ENCODE measurements around the gene ZBTB20. TPM values are rescaled to one million over a fixed set of nuclear protein-coding genes. Genes with fewer than 3 reads are reported as not detected.
A peak's percentile ranks its signal among the peaks of the same experiment; 100 is the strongest.

The ZBTB20 gene
- polyA plus RNA-seq, 1 of the 3 experiments (the other 2 are of a cell fraction): 0.43 TPM

- TF ChIP-seq TAF1 (IDR thresholded peaks at IDR 0.05; ENCODE audit: borderline replicate concordance, low read depth, low read length): no peak
Observed at GRCh38 chr3:114384558-114384903, 762.6 kb downstream of the ZBTB20 start (continued).

- Histone ChIP-seq H4K20me1 (ENCODE audit: insufficient read depth) (no peaks in the 10 kb centered on the region), H3K36me3 (replicated peaks in 1 of 2; ENCODE audit: control insufficient read depth in 1 of 2, insufficient read depth in 2 of 2, low read length in 1 of 2) (peaks cover 9 to 12% of the 10 kb centered on the region in 2 experiments), H3K27me3 (ENCODE audit: insufficient read depth) (no peaks in the 10 kb centered on the region), H3K9me3 (no peaks in the 10 kb centered on the region), H3K9ac (no peak overlapping the region), H3F3A (replicated peaks; ENCODE audit: insufficient read depth) (peaks cover 5% of the 10 kb centered on the region), H3K79me2 (ENCODE audit: insufficient read depth) (no peaks in the 10 kb centered on the region), H3K9me2 (no peaks in the 10 kb centered on the region), H3K4me3 (ENCODE audit: low read depth in 2 of 2, low read length in 1 of 2) (no peak overlapping the region; a peak in 1 of 4 replicates), H3K4me2 (peak overlapping the region; percentile 48; the same call in 1 of the 2 replicates), H3K27ac (ENCODE audit: low read depth in 2 of 2, low read length in 1 of 2) (peak overlapping the region; percentile 8 to 37; a peak in 1 of 4 replicates), H2AFZ (ENCODE audit: low read depth) (no peak overlapping the region), H3K4me1 (ENCODE audit: control insufficient read depth in 1 of 2, insufficient read depth in 2 of 2, low read depth in 1 of 2, low read length in 1 of 2) (peaks cover 7 to 16% of the 10 kb centered on the region in 2 experiments; a peak in 2 of 4 replicates)
- peak; percentile 61 for DNase-seq
- 63% methylated on average over 12 of the region's 12 CpGs for WGBS (ENCODE audit: low lambda C conversion rate)
- ChIA-PET POLR2A (no interaction called here), CTCF (interaction anchor here (0.6 to 8.1 kb wide), 52 partner anchors 8 to 1434 kb away, joined by 3 to 248 read pairs (median 4); no protein-coding TSS in a partner anchor)
- TF ChIP-seq, protein P1, sequence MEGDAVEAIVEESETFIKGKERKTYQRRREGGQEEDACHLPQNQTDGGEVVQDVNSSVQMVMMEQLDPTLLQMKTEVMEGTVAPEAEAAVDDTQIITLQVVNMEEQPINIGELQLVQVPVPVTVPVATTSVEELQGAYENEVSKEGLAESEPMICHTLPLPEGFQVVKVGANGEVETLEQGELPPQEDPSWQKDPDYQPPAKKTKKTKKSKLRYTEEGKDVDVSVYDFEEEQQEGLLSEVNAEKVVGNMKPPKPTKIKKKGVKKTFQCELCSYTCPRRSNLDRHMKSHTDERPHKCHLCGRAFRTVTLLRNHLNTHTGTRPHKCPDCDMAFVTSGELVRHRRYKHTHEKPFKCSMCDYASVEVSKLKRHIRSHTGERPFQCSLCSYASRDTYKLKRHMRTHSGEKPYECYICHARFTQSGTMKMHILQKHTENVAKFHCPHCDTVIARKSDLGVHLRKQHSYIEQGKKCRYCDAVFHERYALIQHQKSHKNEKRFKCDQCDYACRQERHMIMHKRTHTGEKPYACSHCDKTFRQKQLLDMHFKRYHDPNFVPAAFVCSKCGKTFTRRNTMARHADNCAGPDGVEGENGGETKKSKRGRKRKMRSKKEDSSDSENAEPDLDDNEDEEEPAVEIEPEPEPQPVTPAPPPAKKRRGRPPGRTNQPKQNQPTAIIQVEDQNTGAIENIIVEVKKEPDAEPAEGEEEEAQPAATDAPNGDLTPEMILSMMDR (IDR thresholded peaks at IDR 0.05): peak; percentile 96
- TF ChIP-seq SMC3 (IDR thresholded peaks at IDR 0.05; ENCODE audit: low read depth, low read length) (peak; percentile 85), FOXM1 (IDR thresholded peaks at IDR 0.05; ENCODE audit: low read depth) (no peak), TAF1 (IDR thresholded peaks at IDR 0.05; ENCODE audit: borderline replicate concordance, low read depth, low read length) (no peak), RAD21 (IDR thresholded peaks at IDR 0.05; ENCODE audit: low read length) (peak; percentile 97)
- TF ChIP-seq, protein P2, sequence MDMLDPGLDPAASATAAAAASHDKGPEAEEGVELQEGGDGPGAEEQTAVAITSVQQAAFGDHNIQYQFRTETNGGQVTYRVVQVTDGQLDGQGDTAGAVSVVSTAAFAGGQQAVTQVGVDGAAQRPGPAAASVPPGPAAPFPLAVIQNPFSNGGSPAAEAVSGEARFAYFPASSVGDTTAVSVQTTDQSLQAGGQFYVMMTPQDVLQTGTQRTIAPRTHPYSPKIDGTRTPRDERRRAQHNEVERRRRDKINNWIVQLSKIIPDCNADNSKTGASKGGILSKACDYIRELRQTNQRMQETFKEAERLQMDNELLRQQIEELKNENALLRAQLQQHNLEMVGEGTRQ (IDR thresholded peaks at IDR 0.05; ENCODE audit: borderline replicate concordance, low read depth, low read length): no peak
Observed at GRCh38 chr3:114383875-114384557, 763.1 kb downstream of the ZBTB20 start.

- no peak overlapping the region for H3K9ac ChIP-seq
- 0 out of 4 replicates have a peak overlapping the region, but pooled peaks of 1 of the 2 experiments have one; percentile 8 for H3K4me3 ChIP-seq (ENCODE audit: low read depth in 2 of 2, low read length in 1 of 2)
- H3K27ac ChIP-seq (ENCODE audit: low read depth in 2 of 2, low read length in 1 of 2): peak overlapping the region; percentile 34 to 56; a peak in 3 of 4 replicates
Observed at GRCh38 chr3:114380233-114380651, 766.8 kb downstream of the ZBTB20 start.

More at GRCh38 chr3:114380233-114380651, 766.8 kb downstream of the ZBTB20 start:
- peaks cover 5% of the 10 kb centered on the region for H3F3A ChIP-seq (replicated peaks; ENCODE audit: insufficient read depth)
- H3K79me2 ChIP-seq (ENCODE audit: insufficient read depth): no peaks in the 10 kb centered on the region
- peaks cover 7 to 17% of the 10 kb centered on the region in 2 experiments; a peak in 2 of 4 replicates for H3K4me1 ChIP-seq (ENCODE audit: control insufficient read depth in 1 of 2, insufficient read depth in 2 of 2, low read depth in 1 of 2, low read length in 1 of 2)
- TF ChIP-seq FOSL2 (IDR thresholded peaks at IDR 0.05; ENCODE audit: borderline replicate concordance, low read depth): peak; percentile 14; the same call in 1 of the 2 replicates
- no peak for TF ChIP-seq FOXJ3 (CRISPR knock-in tag; IDR thresholded peaks at IDR 0.05)
- no peak for TF ChIP-seq RXRA (IDR thresholded peaks at IDR 0.05; ENCODE audit: borderline replicate concordance, low read depth)
- TF ChIP-seq POLR2AphosphoS5 (IDR thresholded peaks at IDR 0.05; ENCODE audit: low read depth, low read length): no peak
- TF ChIP-seq EP300 (IDR thresholded peaks at IDR 0.05; ENCODE audit: borderline replicate concordance in 1 of 2, low read depth in 1 of 2, low read length in 1 of 2): peak in 1 of 2 experiments; percentile 39; a peak in 1 of 4 replicates
- TF ChIP-seq SMC3 (IDR thresholded peaks at IDR 0.05; ENCODE audit: low read depth, low read length): no peak
- peak; percentile 81 for TF ChIP-seq TCF12 (IDR thresholded peaks at IDR 0.05)
- TF ChIP-seq TEAD4 (IDR thresholded peaks at IDR 0.05; ENCODE audit: borderline replicate concordance, insufficient read depth): peak; percentile 3; the same call in 1 of the 2 replicates
- TF ChIP-seq FOXM1 (IDR thresholded peaks at IDR 0.05; ENCODE audit: low read depth): 0 out of 2 replicates have a peak, but pooled peaks have one; percentile 23
- no peak for TF ChIP-seq RFX5 (IDR thresholded peaks at IDR 0.05; ENCODE audit: low read length)
- TF ChIP-seq JUND (IDR thresholded peaks at IDR 0.05): peak; percentile 34; the same call in 1 of the 2 replicates
- TF ChIP-seq PBX3 (IDR thresholded peaks at IDR 0.05): peak; percentile 13; the same call in 1 of the 2 replicates
- TF ChIP-seq NFIC (IDR thresholded peaks at IDR 0.05; ENCODE audit: borderline replicate concordance): peak; percentile 46; the same call in 1 of the 2 replicates
- no peaks in the 10 kb centered on the region for H4K20me1 ChIP-seq (ENCODE audit: insufficient read depth)
- DNase-seq: no peak
- POLR2A ChIA-PET: no interaction called here
- CTCF ChIA-PET: interaction anchor here (0.8 to 8.1 kb wide), 4 partner anchors 17 to 712 kb away, joined by 3 to 248 read pairs (median 6); no protein-coding TSS in a partner anchor
- no peaks in the 10 kb centered on the region for H3K9me3 ChIP-seq
- H3K36me3 ChIP-seq (replicated peaks in 1 of 2; ENCODE audit: control insufficient read depth in 1 of 2, insufficient read depth in 2 of 2, low read length in 1 of 2): peaks cover 8 to 13% of the 10 kb centered on the region in 2 experiments
- H3K27me3 ChIP-seq (ENCODE audit: insufficient read depth): no peaks in the 10 kb centered on the region
- no peak overlapping the region for H2AFZ ChIP-seq (ENCODE audit: low read depth)
- WGBS (ENCODE audit: low lambda C conversion rate): 76% methylated on average over 4 of the region's 4 CpGs
- H3K9me2 ChIP-seq: no peaks in the 10 kb centered on the region
- H3K4me2 ChIP-seq: peak overlapping the region; percentile 47

All from SK-N-SH (cell line).